Spinal cord (tissue), 10 donors: Measurements from ENCODE around the gene HSD17B11. TPM values are rescaled to one million over a fixed set of nuclear protein-coding genes. Genes with fewer than 3 reads are reported as not detected.
"Not testable (repeated sequence)": the region's sequence is repeated elsewhere in the genome, so short reads cannot be mapped to it uniquely, and the experiment has no call there.

Source experiments
- DNase-seq, 6 donors: peaks; one replicate each; pipeline versions ENCODE4 v3.0.0 to v3.0.0-alpha.2; 2013 to 2015; ENCODE audit warnings: low spot score in 6 of 6, low read depth in 4 of 6
- H3K27ac ChIP-seq: one replicate; pipeline ENCODE4 v1.5.1; 2013; ENCODE audit warnings: low read depth, low read length, control low read depth
- H3K27me3 ChIP-seq: one replicate; pipeline ENCODE4 v1.6.1; 2013; ENCODE audit warnings: low read length; ENCODE audit not compliant: control insufficient read depth, insufficient read depth
- H3K36me3 ChIP-seq: one replicate; pipeline ENCODE4 v1.6.1; 2013; ENCODE audit warnings: low read length; ENCODE audit not compliant: control insufficient read depth, insufficient read depth
- H3K4me1 ChIP-seq: one replicate; pipeline ENCODE4 v1.6.1; 2013; ENCODE audit warnings: low read length; ENCODE audit not compliant: control insufficient read depth, insufficient read depth
- H3K4me3 ChIP-seq: one replicate; pipeline ENCODE4 v1.5.1; 2013; ENCODE audit warnings: low read depth, low read length, control low read depth
- H3K9me3 ChIP-seq: one replicate; pipeline ENCODE4 v1.6.1; 2013; ENCODE audit warnings: low read length; ENCODE audit not compliant: control insufficient read depth, insufficient read depth
- WGBS: methylation state at CpG from one replicate; pipeline ENCODE4 v1.1.5; 2013; ENCODE audit warnings: missing lambda C conversion rate; ENCODE audit not compliant: insufficient coverage; 5-methylcytosine and 5-hydroxymethylcytosine counted together
- polyA plus RNA-seq, 2 donors: library from polyadenylated mRNA; unstranded; fragments of 120-200 nt; gene quantifications; one replicate each; pipeline ENCODE4 v1.2.1, GENCODE V29; 2013; ENCODE audit not compliant: insufficient read length in 2 of 2
- total RNA-seq, 2 donors: library from RNA; depleted of rRNA in 1 of 2; stranded (reverse); fragments of 120-200 nt in 1 of 2; fragments of >200 nt in 1 of 2; gene quantifications; one replicate each; pipeline versions ENCODE4 v1.2.3 to v1.2.4, GENCODE V29; 2013 to 2014
- donor health status: healthy.

Gene HSD17B11
- total and polyA plus RNA-seq, 4 donors, result 22.8 to 59.5 (median 29.7) TPM

DNA sequence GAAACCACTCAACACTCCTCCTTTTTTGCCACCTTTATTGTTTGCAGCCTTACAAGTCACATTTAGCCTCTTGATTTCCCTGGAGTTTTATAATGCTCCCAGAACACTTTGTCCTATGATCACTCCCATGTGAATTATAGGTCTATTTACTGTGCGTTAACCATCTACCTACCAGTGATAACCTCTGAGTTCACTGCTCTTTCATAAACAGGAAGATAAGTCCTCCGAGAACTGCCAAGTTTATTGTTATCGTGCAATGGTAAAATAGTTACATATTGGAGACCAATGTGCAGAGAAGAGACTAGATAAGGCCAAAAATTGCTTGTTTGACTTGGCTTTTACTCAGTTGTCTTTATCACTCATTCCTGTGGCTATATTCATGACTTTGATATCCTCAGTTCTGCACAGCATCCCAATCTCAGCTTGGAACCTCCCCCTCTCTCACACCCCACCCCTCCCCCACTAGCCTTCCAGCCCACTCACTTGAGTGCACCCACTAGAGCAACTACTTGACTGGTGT is 18.5 kb upstream of the HSD17B11 start:
- Histone ChIP-seq H3K36me3 (no peaks in the 10 kb centered on the region), H3K9me3 (no peaks in the 10 kb centered on the region), H3K27me3 (no peaks in the 10 kb centered on the region), H3K4me1 (no peaks in the 10 kb centered on the region), H3K4me3 (no peak overlapping the region), H3K27ac (no peak overlapping the region)
- 83% methylated on average over 1 of the region's 3 CpGs for WGBS
- no peak for DNase-seq

GRCh38 chr4:87406902-87407301 is 15.9 kb upstream of the HSD17B11 start:
- not testable (repeated sequence) for H3K9me3 ChIP-seq, H3K4me1 ChIP-seq, H3K36me3 ChIP-seq, H3K27me3 ChIP-seq, H3K4me3 ChIP-seq, H3K27ac ChIP-seq
- 57% methylated on average over 3 of the region's 4 CpGs for WGBS
- DNase-seq, result peak in 1 of 6 donors; percentile 47

- Histone ChIP-seq H3K4me3 (no peak overlapping the region), H3K27me3 (no peaks in the 10 kb centered on the region), H3K27ac (no peak overlapping the region), H3K4me1 (no peaks in the 10 kb centered on the region), H3K36me3 (no peaks in the 10 kb centered on the region), H3K9me3 (no peaks in the 10 kb centered on the region)
- 88% methylated on average over 5 of the region's 6 CpGs for WGBS
- no peak for DNase-seq
These were observed 15.5 kb upstream of the HSD17B11 start for GRCh38 chr4:87406462-87406861.

- Histone ChIP-seq H3K27me3 (no peaks in the 10 kb centered on the region), H3K27ac (no peak overlapping the region), H3K9me3 (no peaks in the 10 kb centered on the region), H3K4me3 (no peak overlapping the region), H3K4me1 (no peaks in the 10 kb centered on the region), H3K36me3 (no peaks in the 10 kb centered on the region)
- WGBS, result 71% methylated on average over 2 of the region's 5 CpGs
- DNase-seq, result no peak
These were observed 14.3 kb upstream of the HSD17B11 start for GRCh38 chr4:87405211-87405820.

- H3K36me3 ChIP-seq, H3K27ac ChIP-seq, H3K4me3 ChIP-seq, H3K27me3 ChIP-seq, DNase-seq, H3K9me3 ChIP-seq, H3K4me1 ChIP-seq: not testable (repeated sequence)
- no CpG with 5 or more reads among the region's 1 CpG for WGBS
These were observed 12.7 kb upstream of the HSD17B11 start for GRCh38 chr4:87403732-87404131.

DNA sequence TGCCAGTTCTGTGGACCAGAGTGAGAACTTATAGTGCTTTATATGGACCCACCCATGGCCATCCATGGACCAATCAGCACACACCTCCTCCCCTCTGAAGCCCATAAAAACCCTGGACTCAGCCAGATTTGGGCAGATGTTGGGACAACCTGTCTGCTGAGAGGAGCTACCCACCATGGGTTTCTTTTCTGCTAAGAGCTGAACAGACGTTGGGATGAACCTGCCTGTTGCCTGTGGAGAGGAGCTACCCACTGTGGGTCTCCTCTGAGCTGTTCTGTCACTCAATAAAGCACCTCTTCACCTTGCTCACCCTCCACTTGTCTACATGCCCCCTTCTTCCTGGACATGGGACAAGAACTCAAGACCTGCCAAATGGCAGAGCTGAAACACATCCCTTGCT is 9.0 kb upstream of the HSD17B11 start:
- no peak for DNase-seq
- no peaks in the 10 kb centered on the region for H3K27me3 ChIP-seq
- H3K4me3 ChIP-seq, result no peak overlapping the region
- 80% methylated on average over 1 of the region's 1 CpG for WGBS
- H3K4me1 ChIP-seq, result no peaks in the 10 kb centered on the region
- H3K27ac ChIP-seq, result no peak overlapping the region
- no peaks in the 10 kb centered on the region for H3K36me3 ChIP-seq
- H3K9me3 ChIP-seq, result no peaks in the 10 kb centered on the region

- Histone ChIP-seq H3K27ac (no peak overlapping the region), H3K36me3 (no peaks in the 10 kb centered on the region), H3K4me3 (no peak overlapping the region), H3K27me3 (no peaks in the 10 kb centered on the region), H3K9me3 (no peaks in the 10 kb centered on the region), H3K4me1 (no peaks in the 10 kb centered on the region)
- no peak for DNase-seq
- 77% methylated on average over 3 of the region's 3 CpGs for WGBS
These were observed 8.2 kb upstream of the HSD17B11 start for GRCh38 chr4:87399148-87399547.

DNA sequence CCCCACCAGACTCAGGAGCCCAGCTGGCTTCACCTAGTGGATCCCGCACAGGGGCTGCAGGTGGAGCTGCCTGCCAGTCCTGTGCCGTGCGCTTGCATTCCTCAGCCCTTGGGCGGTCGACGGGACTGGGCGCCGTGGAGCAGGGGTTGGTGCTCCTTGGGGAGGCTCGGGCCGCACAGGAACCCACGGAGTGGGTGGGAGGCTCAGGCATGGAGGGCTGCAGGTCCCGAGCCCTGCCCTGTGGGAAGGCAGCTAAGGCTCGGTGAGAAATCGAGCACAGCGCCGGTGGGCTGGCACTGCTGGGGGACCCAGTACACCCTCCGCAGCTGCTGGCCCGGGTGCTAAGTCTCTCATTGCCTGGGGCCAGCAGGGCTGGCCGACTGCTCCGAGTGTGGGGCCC is 4.9 kb upstream of the HSD17B11 start:
- 98% methylated on average over 12 of the region's 20 CpGs for WGBS

DNA sequence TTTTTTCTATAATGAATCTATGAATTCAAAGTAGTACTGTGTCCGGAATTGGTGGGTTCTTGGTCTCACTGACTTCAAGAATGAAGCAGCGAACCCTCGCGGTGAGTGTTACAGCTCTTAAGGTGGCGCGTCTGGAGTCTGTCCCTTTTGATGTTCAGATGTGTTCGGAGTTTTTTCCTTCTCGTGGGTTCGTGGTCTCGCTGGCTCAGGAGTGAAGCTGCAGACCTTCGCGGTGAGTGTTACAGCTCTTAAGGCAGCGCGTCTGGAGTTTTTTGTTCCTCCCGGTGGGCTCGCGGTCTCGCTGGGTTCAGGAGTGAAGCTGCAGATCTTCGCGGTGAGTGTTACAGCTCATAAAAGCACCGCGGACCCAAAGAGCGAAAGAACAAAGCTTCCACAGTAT is 4.1 kb upstream of the HSD17B11 start:
- not testable (repeated sequence) for DNase-seq, H3K27ac ChIP-seq
- 95% methylated on average over 19 of the region's 23 CpGs for WGBS

More for the DNA sequence above, 4.9 kb upstream of the HSD17B11 start:
- not testable (repeated sequence) for H3K27me3 ChIP-seq, H3K27ac ChIP-seq, H3K4me3 ChIP-seq, H3K9me3 ChIP-seq, H3K36me3 ChIP-seq, H3K4me1 ChIP-seq, DNase-seq

GRCh38 chr4:87392183-87392582 is 1.2 kb upstream of the HSD17B11 start:
- no peaks in the 10 kb centered on the region for H3K36me3 ChIP-seq
- no peaks in the 10 kb centered on the region for H3K27me3 ChIP-seq
- peaks cover 11% of the 10 kb centered on the region for H3K4me1 ChIP-seq
- no peak overlapping the region for H3K4me3 ChIP-seq
- no peak overlapping the region for H3K27ac ChIP-seq
- DNase-seq, result no peak
- H3K9me3 ChIP-seq, result no peaks in the 10 kb centered on the region
- WGBS, result no CpG with 5 or more reads among the region's 3 CpGs

More for the DNA sequence above, 4.1 kb upstream of the HSD17B11 start:
- H3K4me1 ChIP-seq, H3K9me3 ChIP-seq, H3K4me3 ChIP-seq, H3K27me3 ChIP-seq, H3K36me3 ChIP-seq: not testable (repeated sequence)
